Trophoblast cell (in vitro differentiated cells and primary cell): ENCODE results near the gene LPP.

Experiments
- DNase-seq, 2 donors: peaks; one replicate each; pipeline ENCODE4 v3.0.0-alpha.2; 2016
- H2AFZ ChIP-seq: 2 replicates; pipeline ENCODE4 v1.6.1; 2013; ENCODE audit warnings: low read length, moderate library complexity, mild to moderate bottlenecking; ENCODE audit not compliant: insufficient read depth, poor library complexity
- H2AK5ac ChIP-seq: 2 replicates; pipeline ENCODE4 v1.6.1; 2013; ENCODE audit warnings: mild to moderate bottlenecking, low read length
- H2BK120ac ChIP-seq: 2 replicates; pipeline ENCODE4 v1.6.1; 2013; ENCODE audit warnings: low read length, mild to moderate bottlenecking, moderate library complexity; ENCODE audit not compliant: insufficient read depth, poor library complexity
- H2BK12ac ChIP-seq: 2 replicates; pipeline ENCODE4 v1.6.1; 2013; ENCODE audit warnings: mild to moderate bottlenecking, low read length, moderate library complexity
- H2BK5ac ChIP-seq: 2 replicates; pipeline ENCODE4 v1.6.1; 2013; ENCODE audit warnings: low read length, low read depth, moderate library complexity, mild to moderate bottlenecking; ENCODE audit not compliant: poor library complexity
- H3K14ac ChIP-seq: 2 replicates; pipeline ENCODE4 v1.6.1; 2013; ENCODE audit warnings: mild to moderate bottlenecking, low read length
- H3K18ac ChIP-seq: 2 replicates; pipeline ENCODE4 v1.6.1; 2013; ENCODE audit warnings: mild to moderate bottlenecking, low read length
- H3K23ac ChIP-seq: 2 replicates; pipeline ENCODE4 v1.6.1; 2013; ENCODE audit warnings: low read length
- H3K27ac ChIP-seq: 2 replicates; pipeline ENCODE4 v1.5.1; 2013; ENCODE audit warnings: low read depth, mild to moderate bottlenecking, inconsistent platforms, low read length, moderate library complexity
- H3K27me3 ChIP-seq: 2 replicates; pipeline ENCODE4 v1.6.1; 2013; ENCODE audit warnings: inconsistent platforms, mild to moderate bottlenecking, low read length, moderate library complexity; ENCODE audit not compliant: insufficient read depth
- H3K36me3 ChIP-seq, 2 experiments: 1 replicate in 1 of 2; 2 replicates in 1 of 2; pipeline ENCODE4 v1.6.1; 2013; ENCODE audit warnings: low read length in 2 of 2, mild to moderate bottlenecking in 2 of 2, moderate library complexity in 1 of 2; ENCODE audit not compliant: insufficient read depth in 2 of 2, control insufficient read depth in 1 of 2
- H3K4ac ChIP-seq: 2 replicates; pipeline ENCODE4 v1.6.1; 2013; ENCODE audit warnings: low read depth, mild to moderate bottlenecking, low read length, moderate library complexity
- H3K4me1 ChIP-seq, 2 experiments: 1 replicate in 1 of 2; 2 replicates in 1 of 2; pipeline ENCODE4 v1.6.1; 2013; ENCODE audit warnings: low read length in 2 of 2, mild to moderate bottlenecking in 2 of 2, moderate library complexity in 1 of 2; ENCODE audit not compliant: insufficient read depth in 2 of 2, control insufficient read depth in 1 of 2
- H3K4me2 ChIP-seq: 2 replicates; pipeline ENCODE4 v1.6.1; 2013; ENCODE audit warnings: inconsistent platforms, mild to moderate bottlenecking, low read length, moderate library complexity
- H3K4me3 ChIP-seq: 2 replicates; pipeline ENCODE4 v1.5.1; 2013; ENCODE audit warnings: mild to moderate bottlenecking, low read depth, low read length, inconsistent platforms
- H3K79me1 ChIP-seq: one replicate; pipeline ENCODE4 v1.6.1; 2013; ENCODE audit warnings: low read length
- H3K79me2 ChIP-seq: 2 replicates; pipeline ENCODE4 v1.6.1; 2013; ENCODE audit warnings: low read length, mild to moderate bottlenecking; ENCODE audit not compliant: control insufficient read depth, insufficient read depth, poor library complexity
- H3K9ac ChIP-seq: 2 replicates; pipeline ENCODE4 v1.6.1; 2013; ENCODE audit warnings: mild to moderate bottlenecking, low read length
- H3K9me3 ChIP-seq: 2 replicates; pipeline ENCODE4 v1.6.1; 2013; ENCODE audit warnings: low read depth, mild to moderate bottlenecking, control low read depth, inconsistent platforms, low read length; ENCODE audit not compliant: insufficient read depth
- H4K12ac ChIP-seq: 2 replicates; pipeline ENCODE4 v1.6.1; 2013; ENCODE audit warnings: low read depth, mild to moderate bottlenecking, low read length, moderate library complexity
- H4K8ac ChIP-seq: 2 replicates; pipeline ENCODE4 v1.6.1; 2013; ENCODE audit warnings: low read depth, mild to moderate bottlenecking, low read length, moderate library complexity
- H4K91ac ChIP-seq: one replicate; pipeline ENCODE4 v1.6.1; 2013; ENCODE audit warnings: low read depth, mild to moderate bottlenecking, low read length, moderate library complexity
- WGBS: extraction: QIAGEN DNeasy Blood & Tissue Kit; methylation state at CpG from one replicate; pipeline ENCODE4 v1.1.7; 2013; ENCODE audit warnings: missing lambda C conversion rate; ENCODE audit not compliant: insufficient read length, insufficient coverage; ENCODE audit errors: extremely low coverage; 5-methylcytosine and 5-hydroxymethylcytosine counted together

Gene LPP

DNA sequence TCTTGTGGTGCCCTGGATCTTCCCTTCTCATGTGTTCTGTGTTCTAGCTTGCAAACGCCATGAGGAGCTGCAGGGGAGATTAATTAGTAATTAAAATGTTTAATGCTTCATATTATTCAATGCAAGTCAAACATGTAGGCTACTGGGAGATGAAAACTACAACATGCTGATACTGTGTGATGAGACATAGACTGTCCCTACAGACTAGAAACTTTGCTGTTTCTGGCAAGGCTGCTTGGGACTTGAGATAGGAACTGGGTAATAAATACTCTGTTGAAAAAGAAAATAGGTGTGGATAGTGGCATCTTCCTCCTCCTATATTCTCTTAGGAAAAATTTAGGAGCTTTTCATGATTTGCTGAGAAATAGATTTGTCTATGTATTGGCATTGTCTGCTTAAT is 379.2 kb downstream of the LPP start:
- no peak overlapping the region for H3K18ac ChIP-seq
- H3K14ac ChIP-seq = no peak overlapping the region
- no peaks in the 10 kb centered on the region for H3K9me3 ChIP-seq
- no peak overlapping the region for H2BK120ac ChIP-seq
- H3K4me2 ChIP-seq = no peak overlapping the region
- H2AK5ac ChIP-seq = no peak overlapping the region
- H3K4ac ChIP-seq = no peak overlapping the region
- no CpG with 5 or more reads among the region's 1 CpG for WGBS
- no peak overlapping the region for H2BK5ac ChIP-seq
- no peaks in the 10 kb centered on the region for H3K27me3 ChIP-seq
- no peak overlapping the region for H3K23ac ChIP-seq
- no peak overlapping the region for H2AFZ ChIP-seq
- H3K79me2 ChIP-seq = no peaks in the 10 kb centered on the region
- no peak for DNase-seq
- H3K4me1 ChIP-seq = no peaks in the 10 kb centered on the region
- H3K9ac ChIP-seq = no peak overlapping the region
- H4K12ac ChIP-seq = no peak overlapping the region
- no peak overlapping the region for H2BK12ac ChIP-seq
- no peaks in the 10 kb centered on the region for H3K36me3 ChIP-seq
- H3K4me3 ChIP-seq = no peak overlapping the region
- no peak overlapping the region for H4K8ac ChIP-seq
- H3K79me1 ChIP-seq = no peaks in the 10 kb centered on the region
- no peak overlapping the region for H4K91ac ChIP-seq
- H3K27ac ChIP-seq = no peak overlapping the region

DNA sequence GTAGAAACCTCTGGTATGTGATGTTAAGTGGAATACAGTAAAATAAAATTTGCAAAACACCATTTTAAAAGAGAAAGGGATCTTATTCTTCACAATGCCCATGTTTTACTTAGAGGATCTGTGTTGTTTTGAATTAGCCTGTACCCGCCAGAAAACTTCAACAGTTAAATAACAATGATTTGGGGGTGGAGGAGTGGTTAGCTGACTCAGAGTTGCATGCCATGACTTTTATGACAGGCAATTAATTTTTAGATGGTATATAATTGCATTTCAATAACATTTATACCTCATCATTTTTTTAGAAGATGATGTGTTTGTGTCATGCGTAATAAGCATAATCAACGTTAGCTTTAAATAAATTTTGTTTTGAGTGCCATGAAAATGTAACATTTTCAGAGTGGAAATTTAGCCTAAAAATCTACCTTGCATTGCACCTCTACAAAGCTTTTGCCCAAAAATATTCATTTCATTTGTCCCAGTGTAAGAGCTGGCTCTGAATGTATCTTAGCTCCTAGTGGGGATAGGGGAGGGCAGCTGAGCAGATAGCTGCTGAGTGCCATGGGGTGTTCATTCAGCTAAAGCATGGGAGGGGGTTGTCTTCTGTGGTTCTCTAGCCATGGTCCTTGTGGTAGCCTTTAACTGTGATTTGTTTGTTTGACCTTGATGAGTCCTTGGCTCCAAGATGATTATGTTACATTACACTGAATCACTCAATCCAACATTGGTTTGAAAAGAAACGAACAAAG is 379.8 kb downstream of the LPP start:
- no peak for DNase-seq
- Histone ChIP-seq H3K27ac (no peak overlapping the region), H3K18ac (no peak overlapping the region), H3K4me3 (no peak overlapping the region), H4K12ac (no peak overlapping the region), H3K14ac (no peak overlapping the region), H2AFZ (no peak overlapping the region), H3K4me2 (no peak overlapping the region), H3K79me1 (no peaks in the 10 kb centered on the region), H2BK12ac (no peak overlapping the region), H3K4me1 (no peaks in the 10 kb centered on the region), H3K79me2 (no peaks in the 10 kb centered on the region), H3K23ac (no peak overlapping the region), H2BK120ac (no peak overlapping the region), H3K27me3 (no peaks in the 10 kb centered on the region), H3K36me3 (no peaks in the 10 kb centered on the region), H3K9me3 (no peaks in the 10 kb centered on the region), H4K8ac (no peak overlapping the region), H2BK5ac (no peak overlapping the region), H3K9ac (no peak overlapping the region), H4K91ac (no peak overlapping the region), H2AK5ac (no peak overlapping the region), H3K4ac (no peak overlapping the region)
- WGBS = no CpG with 5 or more reads among the region's 4 CpGs

DNA sequence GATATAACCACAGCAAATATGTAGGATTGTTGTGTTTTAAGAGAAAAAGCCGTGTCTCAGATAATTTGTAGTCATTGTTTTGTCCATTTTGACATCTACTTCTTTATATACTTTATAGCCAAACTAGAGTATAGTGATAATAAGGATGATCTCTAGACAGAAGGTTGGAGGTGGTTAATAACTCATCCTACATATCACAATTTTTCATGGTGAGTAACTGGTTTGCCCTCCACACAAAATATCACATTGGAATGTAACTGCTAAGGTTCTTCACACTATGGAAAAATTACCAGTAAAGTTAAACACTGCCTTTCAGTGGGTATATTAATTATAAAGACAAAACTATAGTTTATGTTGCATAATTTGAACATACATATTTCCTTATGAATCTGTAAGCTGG is 380.7 kb downstream of the LPP start:
- Histone ChIP-seq H3K4ac (no peak overlapping the region), H4K8ac (no peak overlapping the region), H3K27ac (no peak overlapping the region), H2BK12ac (no peak overlapping the region), H3K36me3 (no peaks in the 10 kb centered on the region), H2AFZ (no peak overlapping the region), H3K79me1 (no peaks in the 10 kb centered on the region), H3K9me3 (no peaks in the 10 kb centered on the region), H3K14ac (no peak overlapping the region), H4K91ac (no peak overlapping the region), H2AK5ac (no peak overlapping the region), H3K79me2 (no peaks in the 10 kb centered on the region), H3K27me3 (no peaks in the 10 kb centered on the region), H3K4me3 (no peak overlapping the region), H2BK120ac (no peak overlapping the region), H3K23ac (no peak overlapping the region), H4K12ac (no peak overlapping the region), H3K9ac (no peak overlapping the region), H3K18ac (no peak overlapping the region), H3K4me2 (no peak overlapping the region), H3K4me1 (no peaks in the 10 kb centered on the region), H2BK5ac (no peak overlapping the region)
- DNase-seq = no peak
- WGBS = no CpG with 5 or more reads among the region's 1 CpG

DNA sequence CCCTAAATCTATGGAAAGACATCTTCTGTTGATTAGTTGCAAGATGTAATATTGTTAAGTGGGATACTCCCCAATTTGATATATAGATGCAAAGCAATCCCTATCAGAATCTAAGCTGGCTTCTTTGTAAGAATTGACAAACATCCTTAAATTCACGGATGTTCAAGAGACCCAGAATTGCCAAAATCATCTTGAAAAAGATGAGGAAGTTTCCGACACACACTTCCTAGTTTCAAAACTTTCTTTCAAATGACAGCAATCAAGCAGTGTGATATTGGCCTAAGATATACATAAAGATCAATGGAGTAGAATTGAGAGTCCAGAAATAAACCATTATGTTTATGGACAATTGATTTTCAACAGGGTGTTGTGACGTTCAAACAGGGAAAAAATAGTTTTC is 383.6 kb downstream of the LPP start:
- no peak overlapping the region for H3K9ac ChIP-seq
- no peak overlapping the region for H2AK5ac ChIP-seq
- H3K4me1 ChIP-seq = no peaks in the 10 kb centered on the region
- DNase-seq = no peak
- no CpG with 5 or more reads among the region's 3 CpGs for WGBS
- no peak overlapping the region for H3K14ac ChIP-seq
- no peak overlapping the region for H3K23ac ChIP-seq
- H3K4me2 ChIP-seq = no peak overlapping the region
- no peak overlapping the region for H2BK120ac ChIP-seq
- H4K8ac ChIP-seq = no peak overlapping the region
- H3K79me1 ChIP-seq = no peaks in the 10 kb centered on the region
- no peaks in the 10 kb centered on the region for H3K9me3 ChIP-seq
- H3K27me3 ChIP-seq = no peaks in the 10 kb centered on the region
- H3K27ac ChIP-seq = no peak overlapping the region
- H3K4me3 ChIP-seq = no peak overlapping the region
- no peaks in the 10 kb centered on the region for H3K79me2 ChIP-seq
- no peak overlapping the region for H2AFZ ChIP-seq
- no peak overlapping the region for H3K4ac ChIP-seq
- no peak overlapping the region for H4K12ac ChIP-seq
- H3K18ac ChIP-seq = no peak overlapping the region
- H2BK5ac ChIP-seq = no peak overlapping the region
- no peak overlapping the region for H4K91ac ChIP-seq
- H3K36me3 ChIP-seq = no peaks in the 10 kb centered on the region
- no peak overlapping the region for H2BK12ac ChIP-seq
